Epithelial cell of proximal tubule (primary cell): Measurements from ENCODE around the gene PHB1. TPM values are rescaled to one million over a fixed set of nuclear protein-coding genes. Genes with fewer than 3 reads are reported as not detected.
"Not testable (repeated sequence)": the region's sequence is repeated elsewhere in the genome, so short reads cannot be mapped to it uniquely, and the experiment has no call there.

Experiments
- DNase-seq: peaks from one replicate; pipeline ENCODE4 v3.0.0-alpha.2; 2011; ENCODE audit warnings: low read depth
- H3K4me3 ChIP-seq: 2 replicates; pipeline ENCODE4 v1.5.1; 2011; ENCODE audit warnings: low read depth, mild to moderate bottlenecking, low read length
- total RNA-seq: library from RNA; depleted of rRNA; stranded (reverse); fragments of >200 nt; gene quantifications from 2 replicates; pipeline ENCODE4 v1.2.3, GENCODE V29; 2015
- TF ChIP-seq, protein P1 (sequence below): conservative IDR thresholded peaks from 2 replicates; pipeline ENCODE4 v1.5.1; 2012; ENCODE audit warnings: low read depth, mild to moderate bottlenecking, low read length

PHB1 gene
- total RNA-seq, 1 donor from 2014 or later, result 166 TPM

DNA sequence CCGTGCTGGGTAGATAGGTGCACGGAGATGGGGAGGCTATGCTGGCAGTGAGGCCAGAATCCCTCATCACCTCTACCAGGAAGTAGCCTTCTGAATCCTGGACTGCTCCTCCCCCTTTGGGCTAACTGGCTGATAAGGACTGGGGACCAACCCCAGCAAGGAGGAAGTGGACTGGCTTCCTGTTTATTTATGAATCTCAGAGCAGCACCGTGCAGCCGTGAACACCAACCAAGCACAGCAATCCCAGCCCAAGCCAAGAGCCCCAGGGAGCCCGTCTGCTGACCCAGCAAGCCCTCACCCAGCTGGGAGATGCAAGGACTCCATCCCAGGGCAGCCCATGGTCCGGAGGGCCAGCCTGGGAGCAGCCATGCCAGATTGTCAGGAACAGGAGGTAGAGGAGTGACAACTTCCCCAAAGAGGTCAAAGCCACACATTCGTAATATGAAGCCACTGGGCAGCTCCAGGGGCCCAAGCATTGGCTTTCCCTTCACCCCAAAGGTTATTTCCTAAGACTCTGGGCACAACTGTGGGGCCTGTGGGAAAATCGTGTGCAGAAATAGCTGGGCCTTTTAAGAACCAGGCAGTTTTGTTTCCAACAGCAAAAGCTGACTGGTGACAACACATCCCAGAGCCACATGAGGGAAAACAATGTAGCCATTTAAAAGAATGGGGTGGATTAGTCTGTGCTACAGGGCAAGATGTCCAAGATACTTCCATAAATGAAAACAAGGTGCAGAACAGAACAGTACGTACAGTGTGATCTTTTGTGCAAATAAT, 23.9 kb downstream of the PHB1 start:
- DNase-seq, result no peak
- no peak overlapping the region for H3K4me3 ChIP-seq
- TF ChIP-seq, protein P1, sequence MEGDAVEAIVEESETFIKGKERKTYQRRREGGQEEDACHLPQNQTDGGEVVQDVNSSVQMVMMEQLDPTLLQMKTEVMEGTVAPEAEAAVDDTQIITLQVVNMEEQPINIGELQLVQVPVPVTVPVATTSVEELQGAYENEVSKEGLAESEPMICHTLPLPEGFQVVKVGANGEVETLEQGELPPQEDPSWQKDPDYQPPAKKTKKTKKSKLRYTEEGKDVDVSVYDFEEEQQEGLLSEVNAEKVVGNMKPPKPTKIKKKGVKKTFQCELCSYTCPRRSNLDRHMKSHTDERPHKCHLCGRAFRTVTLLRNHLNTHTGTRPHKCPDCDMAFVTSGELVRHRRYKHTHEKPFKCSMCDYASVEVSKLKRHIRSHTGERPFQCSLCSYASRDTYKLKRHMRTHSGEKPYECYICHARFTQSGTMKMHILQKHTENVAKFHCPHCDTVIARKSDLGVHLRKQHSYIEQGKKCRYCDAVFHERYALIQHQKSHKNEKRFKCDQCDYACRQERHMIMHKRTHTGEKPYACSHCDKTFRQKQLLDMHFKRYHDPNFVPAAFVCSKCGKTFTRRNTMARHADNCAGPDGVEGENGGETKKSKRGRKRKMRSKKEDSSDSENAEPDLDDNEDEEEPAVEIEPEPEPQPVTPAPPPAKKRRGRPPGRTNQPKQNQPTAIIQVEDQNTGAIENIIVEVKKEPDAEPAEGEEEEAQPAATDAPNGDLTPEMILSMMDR, result no peak

DNA sequence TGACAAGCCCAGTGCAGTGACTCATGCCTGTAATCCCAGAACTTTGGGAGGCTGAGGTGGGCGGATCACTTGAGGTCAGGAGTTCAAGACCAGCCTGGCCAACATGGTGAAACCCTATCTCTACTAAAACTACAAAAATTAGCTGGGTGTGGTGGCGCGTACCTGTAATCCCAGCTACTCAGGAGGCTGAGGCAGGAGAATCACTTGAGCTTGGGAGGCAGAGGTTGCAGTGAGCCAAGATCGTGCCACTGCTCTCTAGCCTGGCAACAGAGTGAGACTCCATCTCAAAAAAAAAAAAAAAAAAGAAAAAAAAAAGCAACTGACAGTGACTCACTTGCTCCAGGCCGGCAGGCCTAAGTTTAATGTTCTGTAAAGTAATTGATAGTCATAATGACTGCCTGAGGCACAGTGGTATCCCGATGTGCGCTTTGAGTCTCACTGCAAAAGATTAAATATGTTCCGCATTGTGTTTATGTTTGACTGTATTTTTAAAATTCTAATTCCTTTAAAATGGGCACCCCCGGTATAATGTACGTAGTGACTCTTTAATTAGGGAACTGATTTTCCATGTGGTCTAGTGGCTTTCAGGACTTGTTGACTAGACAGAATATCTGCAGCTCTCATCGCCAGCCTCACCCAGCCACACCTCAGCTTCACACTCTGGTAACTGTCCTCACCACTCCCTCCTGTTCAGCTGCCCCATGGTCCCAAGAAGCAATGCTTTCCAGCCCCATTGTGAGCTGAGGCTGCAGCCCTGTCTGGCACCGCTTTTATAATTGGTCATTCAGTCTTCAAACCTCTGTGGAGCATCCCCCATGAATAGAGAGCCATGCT, 25.0 kb downstream of the PHB1 start:
- H3K4me3 ChIP-seq, DNase-seq: not testable (repeated sequence)

DNA sequence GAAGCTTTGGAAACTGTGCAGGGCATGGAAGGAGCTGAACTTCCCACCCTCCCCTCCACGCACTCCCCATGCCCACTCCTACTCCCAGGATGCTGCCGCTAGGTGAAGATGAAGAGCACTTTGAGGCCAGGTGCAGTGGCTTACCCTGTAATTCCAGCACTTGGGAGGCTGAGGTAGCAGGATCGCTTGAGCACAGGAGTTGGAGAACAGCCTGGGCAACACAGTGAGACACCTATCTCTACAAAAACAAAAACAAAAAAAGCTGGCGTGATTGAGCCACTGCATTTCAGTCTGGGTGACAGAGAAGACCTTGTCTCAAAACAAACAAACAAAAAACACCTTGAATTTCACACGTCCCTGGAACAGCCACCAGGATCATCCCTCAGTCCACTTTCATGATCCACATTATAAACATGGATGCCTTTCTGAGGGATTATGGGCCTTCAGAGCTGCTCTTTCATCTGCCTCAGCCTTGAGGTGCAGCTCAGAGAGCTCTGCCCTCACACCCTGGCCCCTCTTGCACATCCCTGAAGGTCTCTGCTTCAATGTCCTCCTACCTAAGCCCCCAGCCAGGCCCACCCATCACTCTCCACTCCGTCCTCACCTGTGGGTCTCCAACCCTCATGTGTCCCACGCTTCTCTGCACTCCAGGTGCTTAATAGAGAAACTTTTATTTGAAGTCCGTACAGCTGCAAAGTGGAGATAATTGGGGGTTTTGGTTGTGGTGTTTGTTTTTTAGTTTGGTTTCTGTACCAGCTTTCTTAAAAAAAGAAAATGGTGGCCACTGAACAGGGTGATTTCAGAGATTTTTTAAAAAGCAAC, 25.8 kb downstream of the PHB1 start:
- TF ChIP-seq, protein P1, result no peak
- DNase-seq, result no peak
- H3K4me3 ChIP-seq, result no peak overlapping the region

DNA sequence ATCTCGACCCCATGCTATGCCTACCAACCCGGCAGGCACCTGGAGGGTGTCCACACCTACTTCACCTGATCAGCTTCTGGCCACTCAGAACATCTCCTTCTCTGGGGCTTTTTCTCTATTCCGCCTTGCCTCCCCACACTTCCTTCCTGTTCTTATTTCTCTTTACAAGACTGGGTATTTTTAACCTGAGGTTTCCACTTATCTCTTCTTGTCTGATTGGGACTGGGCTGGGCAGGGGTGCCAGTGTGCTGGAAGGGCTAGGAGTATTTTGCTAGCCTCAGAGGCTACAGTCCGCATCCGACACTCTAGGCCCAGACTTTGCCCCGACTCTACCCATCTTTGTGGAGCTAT, 26.4 kb downstream of the PHB1 start:
- TF ChIP-seq, protein P1, result no peak
- DNase-seq, result no peak
- no peak overlapping the region for H3K4me3 ChIP-seq

DNA sequence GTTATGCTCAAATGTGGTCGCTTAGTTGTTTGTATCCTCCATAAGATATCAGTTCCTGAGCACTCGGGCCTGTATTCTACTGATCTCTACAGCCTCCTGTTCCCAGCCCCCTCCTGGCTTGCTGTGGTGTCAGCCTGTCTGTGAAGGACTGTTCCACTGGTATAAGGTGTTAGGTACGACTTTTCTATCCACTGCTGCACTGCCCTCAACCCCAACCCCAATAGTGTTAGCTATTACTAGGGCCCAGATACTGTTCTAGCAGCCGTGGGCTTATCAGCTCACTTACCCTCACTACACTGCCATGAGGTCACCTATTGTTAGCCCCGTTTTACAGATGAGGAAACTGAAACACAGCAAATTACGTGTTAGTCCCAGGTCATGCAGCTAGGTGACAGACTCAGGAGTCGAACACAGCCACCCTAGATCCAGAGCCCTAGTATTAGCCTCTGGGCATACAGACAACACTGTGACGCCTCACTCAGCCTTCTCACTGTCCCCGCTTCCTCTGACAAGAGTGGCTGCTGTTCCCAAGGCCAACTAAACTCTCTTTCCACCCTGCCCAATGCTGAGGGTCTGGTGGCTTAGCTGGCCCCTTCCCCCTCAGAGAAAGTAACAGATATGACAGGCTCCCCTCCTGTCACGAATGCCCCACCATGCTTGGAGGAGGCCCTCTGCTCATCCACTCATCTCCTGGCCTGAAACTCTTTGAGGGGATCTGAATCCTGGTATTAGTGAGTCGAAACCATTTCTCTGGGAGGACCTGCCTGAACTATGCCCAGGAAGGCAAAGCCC, 27.0 kb downstream of the PHB1 start:
- TF ChIP-seq, protein P1, result no peak
- no peak overlapping the region for H3K4me3 ChIP-seq
- no peak for DNase-seq

DNA sequence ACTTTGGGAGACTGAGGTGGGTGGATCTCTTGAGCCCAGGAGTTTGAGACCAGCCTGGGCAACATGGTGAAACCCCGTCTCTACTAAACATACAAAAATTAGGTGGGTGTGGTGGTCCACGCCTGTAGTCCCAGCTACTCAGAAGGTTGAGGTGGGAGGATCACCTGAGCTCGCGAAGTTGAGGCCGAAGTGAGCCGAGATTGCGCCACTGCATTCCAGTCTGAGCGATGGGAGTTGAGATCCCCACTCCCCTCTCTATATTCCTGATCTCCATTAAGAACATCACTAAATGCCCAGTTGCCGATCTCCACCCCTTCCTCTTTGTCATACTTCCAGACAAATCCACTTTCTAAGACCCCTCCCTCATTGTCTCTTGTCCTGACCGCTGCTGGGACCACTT, 28.3 kb downstream of the PHB1 start:
- H3K4me3 ChIP-seq, result no peak overlapping the region
- TF ChIP-seq, protein P1, result no peak
- no peak for DNase-seq

DNA sequence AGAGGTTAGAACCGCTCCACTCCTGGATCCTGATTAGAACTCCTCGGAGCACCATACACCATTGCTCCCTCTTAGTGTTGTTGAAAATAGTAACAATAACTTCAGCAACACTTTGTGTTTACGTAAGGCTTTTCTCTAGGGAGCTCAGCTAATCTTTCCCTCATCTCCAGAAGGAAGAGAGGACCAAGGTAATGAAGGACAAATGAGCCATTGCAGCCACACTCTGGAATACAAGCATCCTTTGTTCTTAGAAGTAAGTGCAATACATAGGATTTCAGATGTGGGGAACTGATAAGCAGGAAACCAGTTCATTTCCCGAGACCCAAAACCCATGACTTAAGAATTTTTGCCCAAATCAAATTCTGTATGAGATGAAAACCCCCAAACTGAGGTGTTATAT, 29.7 kb downstream of the PHB1 start:
- TF ChIP-seq, protein P1, result no peak
- DNase-seq, result no peak
- H3K4me3 ChIP-seq, result no peak overlapping the region
